K562 (cell line): ENCODE measurements around the gene RYR1. TPM values are rescaled to one million over a fixed set of nuclear protein-coding genes. Genes with fewer than 3 reads are reported as not detected.

Source experiments
- ATAC-seq: fragments of 200-7000 bp; cut with Tn5 transposase; 3 replicates; pipeline ENCODE4 v1.9.1; 2020; ENCODE audit warnings: moderate library complexity
- BruUV-seq: library from RNA; stranded (reverse); fragments of 400-500 nt; replicated peaks from 2 replicates; lab custom pipeline; 2021; lab: Mats Ljungman, UMichigan
- CTCF ChIA-PET: fragments of 300-600 bp; formaldehyde crosslinking; extraction: SDS; loops from one replicate; lab custom pipeline; 2021; ENCODE audit warnings: low intra/inter-chr PET ratio; lab: Yijun Ruan, JAX
- POLR2A ChIA-PET: fragments of 300-600, 350-650 bp; sonication (Branson Sonifier 250); formaldehyde crosslinking; extraction: SDS; loops from one replicate; lab custom pipeline; 2021; ENCODE audit warnings: antibody characterized with exemption, inconsistent platforms; lab: Yijun Ruan, JAX
- DNase-seq, 4 experiments: peaks; one replicate each; pipeline versions ENCODE4 v3.0.0 to v3.0.0-alpha.2; 2011 to 2018; ENCODE audit warnings: low spot score in 3 of 4, mixed read lengths in 3 of 4; ENCODE audit errors: extremely low read depth in 1 of 4
- FAIRE-seq: peaks from 2 replicates; lab custom pipeline; 2011; peaks lifted over from hg19 to GRCh38; lab: Jason Lieb, UNC
- H2AFZ ChIP-seq: 2 replicates; pipeline ENCODE4 v1.6.0; 2011; ENCODE audit warnings: low read depth, low read length, control low read depth, inconsistent platforms
- H3K27ac ChIP-seq: fragments of 200-600 bp; 3 replicates; pipeline ENCODE4 v1.8.0; 2011; ENCODE audit warnings: low read depth, mild to moderate bottlenecking, control low read depth, inconsistent platforms, low read length, moderate library complexity, mixed read lengths; ENCODE audit errors: extremely low read depth
- H3K27me3 ChIP-seq, 2 experiments: fragments of 300-600 bp in 1 of 2; 2 replicates in 1 of 2; 3 replicates in 1 of 2; pipeline versions ENCODE4 v1.6.0 to v1.8.0; 2011; ENCODE audit warnings: inconsistent platforms in 2 of 2, low read length in 2 of 2, mild to moderate bottlenecking in 1 of 2, mixed read lengths in 1 of 2, moderate library complexity in 1 of 2; ENCODE audit not compliant: control insufficient read depth in 2 of 2, insufficient read depth in 2 of 2
- H3K36me3 ChIP-seq: fragments of 300-600 bp; 3 replicates; pipeline ENCODE4 v1.8.0; 2011; ENCODE audit warnings: mild to moderate bottlenecking, low read length, inconsistent platforms; ENCODE audit not compliant: control insufficient read depth, insufficient read depth
- H3K4me1 ChIP-seq, 2 experiments: fragments of 200-600 bp in 1 of 2; replicated peaks in 1 of 2; 2 replicates in 1 of 2; 3 replicates in 1 of 2; pipeline versions ENCODE4 v1.5.1 to v1.8.0; 2011; ENCODE audit warnings: inconsistent platforms in 2 of 2, low read length in 2 of 2, mild to moderate bottlenecking in 1 of 2, mixed read lengths in 1 of 2, moderate library complexity in 1 of 2; ENCODE audit not compliant: control insufficient read depth in 2 of 2, insufficient read depth in 2 of 2
- H3K4me2 ChIP-seq: 2 replicates; pipeline ENCODE4 v1.6.1; 2011; ENCODE audit warnings: low read length, control low read depth, inconsistent platforms, mixed read lengths; ENCODE audit not compliant: insufficient read depth
- H3K4me3 ChIP-seq: fragments of 200-600 bp; sonication (generic), shearing (Covaris generic); 2 replicates; pipeline ENCODE4 v1.5.1; 2016; ENCODE audit warnings: control low read depth, inconsistent platforms
- H3K79me2 ChIP-seq: fragments of 200-600 bp; 3 replicates; pipeline ENCODE4 v1.8.0; 2011; ENCODE audit warnings: low read length, inconsistent platforms; ENCODE audit not compliant: control insufficient read depth, insufficient read depth
- H3K9ac ChIP-seq, 2 experiments: 2 replicates each; pipeline versions ENCODE4 v1.6.0 to v1.6.1; 2011; ENCODE audit warnings: low read depth in 2 of 2, low read length in 2 of 2, control low read depth in 1 of 2, inconsistent platforms in 1 of 2, mild to moderate bottlenecking in 1 of 2, mixed read lengths in 1 of 2; ENCODE audit not compliant: insufficient read depth in 1 of 2
- H3K9me1 ChIP-seq: one replicate; pipeline ENCODE4 v1.6.0; 2011; ENCODE audit warnings: inconsistent platforms, mild to moderate bottlenecking, low read length, moderate library complexity; ENCODE audit not compliant: control insufficient read depth, insufficient read depth
- H3K9me3 ChIP-seq: replicated peaks from 2 replicates; pipeline ENCODE4 v1.5.1; 2011; ENCODE audit warnings: low read depth, low read length, inconsistent platforms; ENCODE audit not compliant: control insufficient read depth, insufficient read depth
- H4K20me1 ChIP-seq: replicated peaks from 2 replicates; pipeline ENCODE4 v1.6.1; 2011; ENCODE audit warnings: low read length, inconsistent platforms, mixed read lengths; ENCODE audit not compliant: control insufficient read depth, insufficient read depth
- EP300 ChIP-seq: IDR thresholded peaks from 2 replicates; pipeline ENCODE4 v1.6.1; 2012; ENCODE audit warnings: low read length, improper control_type of control experiment
- WGBS: fragments of 100-300 bp; shearing (Covaris generic); methylation state at CpG from one replicate; pipeline ENCODE4 v1.1.6; 2016; ENCODE audit warnings: low coverage, mixed read lengths; ENCODE audit not compliant: insufficient coverage; ENCODE audit errors: missing lambda C conversion rate; 5-methylcytosine and 5-hydroxymethylcytosine counted together
- in situ Hi-C: fragments of 300-500 bp; cut with MboI; formaldehyde crosslinking; loops from 4 replicates; pipeline ENCODE4 v1.15.0; 2018; ENCODE audit warnings: inconsistent platforms, mixed read lengths
- intact Hi-C: fragments of 100-400 bp; cut with micrococcal nuclease; formaldehyde crosslinking; loops from 2 replicates; pipeline ENCODE4 v1.14.2; 2022
- polyA plus RNA-seq, 8 experiments: library from polyadenylated mRNA; depleted of rRNA in 4 of 8; stranded (reverse) in 5 of 8; unstranded in 3 of 8; fragments of >200 nt; fragmentation: Nextera tagmentation in 2 of 8; fragmentation: Illumina TruSeq in 1 of 8; extraction: Ambion mirVana in 2 of 8; extraction: Trizol in 1 of 8; gene quantifications; 2 replicates each; pipeline versions ENCODE4 v1.2.1 to v1.2.3, GENCODE V29; 2011 to 2014; ENCODE audit warnings: inconsistent platforms in 1 of 8, missing spikeins in 1 of 8
- total RNA-seq, 7 experiments: library from RNA; depleted of rRNA in 6 of 7; stranded (reverse); fragments of >200 nt in 6 of 7; fragmentation: Illumina TruSeq in 2 of 7; extraction: Trizol in 2 of 7; gene quantifications; 2 replicates each; pipeline versions ENCODE4 v1.2.1 to v1.2.3, GENCODE V29; 2011 to 2021; ENCODE audit warnings: low replicate concordance in 1 of 7
- TF ChIP-seq, protein P1 (sequence below): sonication (generic); IDR thresholded peaks from 2 replicates; pipeline ENCODE4 v1.6.1; 2016
- TF ChIP-seq, protein P2 (sequence below), 2 experiments: IDR thresholded peaks in 1 of 2; conservative IDR thresholded peaks in 1 of 2; 2 replicates each; pipeline ENCODE4 v1.6.1; 2016; ENCODE audit warnings: low read depth in 2 of 2, mild to moderate bottlenecking in 1 of 2, missing compliant biosample characterization in 1 of 2, missing genetic modification characterization in 1 of 2, moderate library complexity in 1 of 2
- TF ChIP-seq, protein P3 (sequence below): fragments of 450-650 bp; IDR thresholded peaks from 2 replicates; pipeline ENCODE4 v1.6.1; 2018; ENCODE audit not compliant: partially characterized antibody

RYR1 gene
- total and polyA plus RNA-seq, 9 of the 15 experiments (the other 6 are each of a cell fraction or from before 2014, with no cell fraction given) = 0.11 to 7.4 (median 3.7) TPM

DNA sequence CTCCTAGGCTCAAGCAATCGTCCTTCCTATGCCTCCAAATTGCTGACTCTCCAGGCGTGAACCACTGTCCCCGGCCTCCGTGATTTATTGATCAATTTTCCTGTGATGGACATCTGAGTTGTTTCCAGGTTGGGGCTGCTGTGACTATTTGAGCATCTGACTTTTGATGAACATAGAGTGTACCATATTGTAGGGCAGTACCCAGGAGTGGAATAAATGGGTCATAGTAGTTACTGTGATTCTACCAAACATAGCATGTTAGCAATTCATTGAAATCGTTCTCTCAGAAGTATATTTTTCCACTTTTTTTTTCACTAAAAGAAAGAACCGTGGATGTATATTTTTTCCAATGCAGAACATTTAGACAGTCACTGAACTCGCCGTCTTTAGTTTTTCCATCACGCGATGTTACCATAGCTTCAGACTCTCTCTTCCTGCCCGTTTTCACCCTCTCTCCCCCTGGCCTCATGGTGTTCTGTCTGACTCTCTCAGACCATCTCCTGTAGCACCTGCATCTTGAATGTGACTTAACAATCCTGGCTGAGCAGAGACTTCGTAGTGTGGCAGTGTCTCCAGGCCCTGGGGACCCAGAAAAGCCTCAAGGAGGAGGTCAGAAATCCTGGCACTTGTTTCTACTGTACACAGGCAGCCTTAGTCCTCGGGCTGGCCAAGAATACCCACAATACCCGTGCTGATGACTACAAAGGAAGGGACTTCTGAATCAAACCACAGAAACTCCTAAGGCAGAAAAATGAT, 4.3 kb upstream of the RYR1 start:
- Histone ChIP-seq H3K79me2 (peaks cover 8% of the 10 kb centered on the region; the same call in 1 of the 3 replicates), H4K20me1 (no peaks in the 10 kb centered on the region), H3K27me3 (no peaks in the 10 kb centered on the region), H3K9ac (no peak overlapping the region; a peak in 1 of 4 replicates), H2AFZ (peak overlapping the region; percentile 29; the same call in 1 of the 2 replicates), H3K4me2 (no peak overlapping the region), H3K36me3 (no peaks in the 10 kb centered on the region), H3K9me1 (no peaks in the 10 kb centered on the region), H3K9me3 (no peaks in the 10 kb centered on the region), H3K4me3 (no peak overlapping the region), H3K27ac (no peak overlapping the region), H3K4me1 (peaks cover 29% of the 10 kb centered on the region in 2 experiments; a peak in 4 of 5 replicates)
- no peak for FAIRE-seq
- WGBS = 47% methylated on average over 11 of the region's 14 CpGs
- POLR2A ChIA-PET = no interaction called here
- CTCF ChIA-PET = no interaction called here
- no TSS peak for BruUV-seq
- TF ChIP-seq, protein P1, sequence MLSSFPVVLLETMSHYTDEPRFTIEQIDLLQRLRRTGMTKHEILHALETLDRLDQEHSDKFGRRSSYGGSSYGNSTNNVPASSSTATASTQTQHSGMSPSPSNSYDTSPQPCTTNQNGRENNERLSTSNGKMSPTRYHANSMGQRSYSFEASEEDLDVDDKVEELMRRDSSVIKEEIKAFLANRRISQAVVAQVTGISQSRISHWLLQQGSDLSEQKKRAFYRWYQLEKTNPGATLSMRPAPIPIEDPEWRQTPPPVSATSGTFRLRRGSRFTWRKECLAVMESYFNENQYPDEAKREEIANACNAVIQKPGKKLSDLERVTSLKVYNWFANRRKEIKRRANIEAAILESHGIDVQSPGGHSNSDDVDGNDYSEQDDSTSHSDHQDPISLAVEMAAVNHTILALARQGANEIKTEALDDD = no peak
- TF ChIP-seq, protein P2, sequence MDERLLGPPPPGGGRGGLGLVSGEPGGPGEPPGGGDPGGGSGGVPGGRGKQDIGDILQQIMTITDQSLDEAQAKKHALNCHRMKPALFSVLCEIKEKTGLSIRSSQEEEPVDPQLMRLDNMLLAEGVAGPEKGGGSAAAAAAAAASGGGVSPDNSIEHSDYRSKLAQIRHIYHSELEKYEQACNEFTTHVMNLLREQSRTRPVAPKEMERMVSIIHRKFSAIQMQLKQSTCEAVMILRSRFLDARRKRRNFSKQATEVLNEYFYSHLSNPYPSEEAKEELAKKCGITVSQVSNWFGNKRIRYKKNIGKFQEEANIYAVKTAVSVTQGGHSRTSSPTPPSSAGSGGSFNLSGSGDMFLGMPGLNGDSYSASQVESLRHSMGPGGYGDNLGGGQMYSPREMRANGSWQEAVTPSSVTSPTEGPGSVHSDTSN (CRISPR knock-in tag; IDR thresholded peaks at IDR 0.05; ENCODE audit: low read depth) = no peak
- TF ChIP-seq, protein P2 (tag; conservative IDR thresholded peaks at IDR 0.05; ENCODE audit: low read depth) = 0 out of 2 replicates have a peak, but pooled peaks have one; percentile 13
- TF ChIP-seq EP300 = no peak
- TF ChIP-seq, protein P3, sequence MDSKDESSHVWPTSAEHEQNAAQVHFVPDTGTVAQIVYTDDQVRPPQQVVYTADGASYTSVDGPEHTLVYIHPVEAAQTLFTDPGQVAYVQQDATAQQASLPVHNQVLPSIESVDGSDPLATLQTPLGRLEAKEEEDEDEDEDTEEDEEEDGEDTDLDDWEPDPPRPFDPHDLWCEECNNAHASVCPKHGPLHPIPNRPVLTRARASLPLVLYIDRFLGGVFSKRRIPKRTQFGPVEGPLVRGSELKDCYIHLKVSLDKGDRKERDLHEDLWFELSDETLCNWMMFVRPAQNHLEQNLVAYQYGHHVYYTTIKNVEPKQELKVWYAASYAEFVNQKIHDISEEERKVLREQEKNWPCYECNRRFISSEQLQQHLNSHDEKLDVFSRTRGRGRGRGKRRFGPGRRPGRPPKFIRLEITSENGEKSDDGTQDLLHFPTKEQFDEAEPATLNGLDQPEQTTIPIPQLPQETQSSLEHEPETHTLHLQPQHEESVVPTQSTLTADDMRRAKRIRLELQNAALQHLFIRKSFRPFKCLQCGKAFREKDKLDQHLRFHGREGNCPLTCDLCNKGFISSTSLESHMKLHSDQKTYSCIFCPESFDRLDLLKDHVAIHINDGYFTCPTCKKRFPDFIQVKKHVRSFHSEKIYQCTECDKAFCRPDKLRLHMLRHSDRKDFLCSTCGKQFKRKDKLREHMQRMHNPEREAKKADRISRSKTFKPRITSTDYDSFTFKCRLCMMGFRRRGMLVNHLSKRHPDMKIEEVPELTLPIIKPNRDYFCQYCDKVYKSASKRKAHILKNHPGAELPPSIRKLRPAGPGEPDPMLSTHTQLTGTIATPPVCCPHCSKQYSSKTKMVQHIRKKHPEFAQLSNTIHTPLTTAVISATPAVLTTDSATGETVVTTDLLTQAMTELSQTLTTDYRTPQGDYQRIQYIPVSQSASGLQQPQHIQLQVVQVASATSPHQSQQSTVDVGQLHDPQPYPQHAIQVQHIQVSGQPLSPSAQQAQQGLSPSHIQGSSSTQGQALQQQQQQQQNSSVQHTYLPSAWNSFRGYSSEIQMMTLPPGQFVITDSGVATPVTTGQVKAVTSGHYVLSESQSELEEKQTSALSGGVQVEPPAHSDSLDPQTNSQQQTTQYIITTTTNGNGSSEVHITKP = no peak
- no peak for ATAC-seq
- intact Hi-C loops = no loop called here
- in situ Hi-C loops = no loop called here
- no peak for DNase-seq
